Activated T-helper 2 cell treated with anti-CD3 and anti-CD28 coated beads, Interferon-gamma antibody, Interleukin-2, Interleukin-4, amounts not matched to agents 10 μg/mL and 5 μg/mL and 100 μg/mL, durations not matched to agents 14 hours and 24 hours and 36 hours (primary cell): ENCODE data around the gene FASTK. TPM values are rescaled to one million over a fixed set of nuclear protein-coding genes. Genes with fewer than 3 reads are reported as not detected.

ENCODE experiments used
- DNase-seq: peaks from one replicate; pipeline ENCODE4 v3.0.0; 2021; ENCODE audit warnings: low spot score
- H3K27ac Mint-ChIP-seq: one replicate; pipeline ENCODE4 v1.8.0; 2021; ENCODE audit warnings: mixed read lengths
- H3K27me3 Mint-ChIP-seq: one replicate; pipeline ENCODE4 v1.8.0; 2021; ENCODE audit warnings: low read depth, mixed read lengths
- H3K36me3 Mint-ChIP-seq: one replicate; pipeline ENCODE4 v1.8.0; 2021; ENCODE audit warnings: low read depth, mixed read lengths
- H3K4me1 Mint-ChIP-seq: one replicate; pipeline ENCODE4 v1.8.0; 2021; ENCODE audit warnings: low read depth, mixed read lengths
- H3K4me3 Mint-ChIP-seq: one replicate; pipeline ENCODE4 v1.8.0; 2021; ENCODE audit warnings: low read depth, mild to moderate bottlenecking, moderate library complexity, mixed read lengths
- H3K9me3 Mint-ChIP-seq: one replicate; pipeline ENCODE4 v1.8.0; 2021; ENCODE audit warnings: mixed read lengths
- intact Hi-C: fragments of 100-400 bp; cut with micrococcal nuclease; formaldehyde crosslinking; loops from one replicate; pipeline ENCODE4 v1.15.1; 2023
- total RNA-seq: library from RNA; stranded (reverse); gene quantifications from 2 replicates; pipeline ENCODE4 v1.2.3, GENCODE V29; 2022

The FASTK gene
- total RNA-seq, 1 donor from 2014 or later: 83.2 TPM

GRCh38 chr7:151123158-151123821 lies 42.7 kb upstream of the FASTK start:
- Mint-ChIP-seq H3K27me3 (no peaks in the 10 kb centered on the region), H3K27ac (no peak overlapping the region), H3K36me3 (peaks cover 13% of the 10 kb centered on the region), H3K4me3 (no peak overlapping the region), H3K9me3 (no peaks in the 10 kb centered on the region), H3K4me1 (no peaks in the 10 kb centered on the region)
- DNase-seq: no peak
- intact Hi-C loops: loop anchor here (5.0 kb wide), 1 partner anchor 109 kb away; the partner anchor contains the start of gene CHPF2

- DNase-seq: no peak
- Mint-ChIP-seq H3K27me3 (no peaks in the 10 kb centered on the region), H3K27ac (no peak overlapping the region), H3K4me1 (no peaks in the 10 kb centered on the region), H3K9me3 (no peaks in the 10 kb centered on the region), H3K36me3 (peaks cover 13% of the 10 kb centered on the region), H3K4me3 (no peak overlapping the region)
- intact Hi-C loops: loop anchor here (5.0 kb wide), 1 partner anchor 110 kb away; the partner anchor contains the start of gene CHPF2
These were observed 42.2 kb upstream of the FASTK start for GRCh38 chr7:151122796-151123157.

- Mint-ChIP-seq H3K27me3 (no peaks in the 10 kb centered on the region), H3K9me3 (no peaks in the 10 kb centered on the region), H3K4me1 (no peaks in the 10 kb centered on the region), H3K27ac (no peak overlapping the region), H3K4me3 (no peak overlapping the region), H3K36me3 (peaks cover 13% of the 10 kb centered on the region)
- intact Hi-C loops: loop anchor here (5.0 kb wide), 1 partner anchor 110 kb away; the partner anchor contains the start of gene CHPF2
- DNase-seq: no peak
These were observed 41.7 kb upstream of the FASTK start for GRCh38 chr7:151122276-151122675.

- Mint-ChIP-seq H3K27me3 (no peaks in the 10 kb centered on the region), H3K4me3 (no peak overlapping the region), H3K9me3 (no peaks in the 10 kb centered on the region), H3K36me3 (peaks cover 13% of the 10 kb centered on the region), H3K4me1 (no peaks in the 10 kb centered on the region), H3K27ac (no peak overlapping the region)
- intact Hi-C loops: loop anchor here (5.0 kb wide), 1 partner anchor 111 kb away; the partner anchor contains the start of gene CHPF2
- no peak for DNase-seq
These were observed 41.0 kb upstream of the FASTK start for GRCh38 chr7:151121380-151122170.

- Mint-ChIP-seq H3K4me1 (no peaks in the 10 kb centered on the region), H3K4me3 (no peak overlapping the region), H3K36me3 (peaks cover 13% of the 10 kb centered on the region), H3K27me3 (peaks cover 1% of the 10 kb centered on the region), H3K9me3 (no peaks in the 10 kb centered on the region), H3K27ac (no peak overlapping the region)
- intact Hi-C loops: loop anchor here (5.0 kb wide), 1 partner anchor 111 kb away; the partner anchor contains the start of gene CHPF2
- no peak for DNase-seq
These were observed 40.3 kb upstream of the FASTK start for GRCh38 chr7:151120896-151121295.

- Mint-ChIP-seq H3K4me1 (no peaks in the 10 kb centered on the region), H3K27me3 (peaks cover 4% of the 10 kb centered on the region), H3K36me3 (peaks cover 13% of the 10 kb centered on the region), H3K4me3 (no peak overlapping the region), H3K27ac (no peak overlapping the region), H3K9me3 (no peaks in the 10 kb centered on the region)
- no peak for DNase-seq
- intact Hi-C loops: loop anchor here (5.0 kb wide), 1 partner anchor 112 kb away; the partner anchor contains the start of gene CHPF2
These were observed 39.3 kb upstream of the FASTK start for GRCh38 chr7:151119902-151120301.

GRCh38 chr7:151119055-151119415 lies 38.4 kb upstream of the FASTK start:
- no peaks in the 10 kb centered on the region for H3K4me1 Mint-ChIP-seq
- intact Hi-C loops: no loop called here
- no peaks in the 10 kb centered on the region for H3K9me3 Mint-ChIP-seq
- H3K36me3 Mint-ChIP-seq: peaks cover 12% of the 10 kb centered on the region
- no peak overlapping the region for H3K4me3 Mint-ChIP-seq
- H3K27ac Mint-ChIP-seq: no peak overlapping the region
- no peak for DNase-seq
- H3K27me3 Mint-ChIP-seq: peaks cover 4% of the 10 kb centered on the region

- H3K27me3 Mint-ChIP-seq: peaks cover 4% of the 10 kb centered on the region
- no peaks in the 10 kb centered on the region for H3K9me3 Mint-ChIP-seq
- H3K27ac Mint-ChIP-seq: no peak overlapping the region
- no peak overlapping the region for H3K4me3 Mint-ChIP-seq
- H3K4me1 Mint-ChIP-seq: no peaks in the 10 kb centered on the region
- peaks cover 6% of the 10 kb centered on the region for H3K36me3 Mint-ChIP-seq
- intact Hi-C loops: no loop called here
- no peak for DNase-seq
These were observed 37.8 kb upstream of the FASTK start for GRCh38 chr7:151118108-151119054.

- DNase-seq: no peak
- Mint-ChIP-seq H3K36me3 (peaks cover 4% of the 10 kb centered on the region), H3K9me3 (no peaks in the 10 kb centered on the region), H3K27ac (no peak overlapping the region), H3K4me1 (no peaks in the 10 kb centered on the region), H3K27me3 (peaks cover 5% of the 10 kb centered on the region), H3K4me3 (no peak overlapping the region)
- intact Hi-C loops: no loop called here
These were observed 37.0 kb upstream of the FASTK start for GRCh38 chr7:151117565-151117964.

GRCh38 chr7:151116603-151117440 lies 36.2 kb upstream of the FASTK start:
- no peak for DNase-seq
- Mint-ChIP-seq H3K4me1 (no peaks in the 10 kb centered on the region), H3K9me3 (no peaks in the 10 kb centered on the region), H3K4me3 (no peak overlapping the region), H3K27ac (no peak overlapping the region), H3K27me3 (peaks cover 5% of the 10 kb centered on the region), H3K36me3 (peaks cover 4% of the 10 kb centered on the region)
- intact Hi-C loops: no loop called here

GRCh38 chr7:151115836-151116418 lies 35.3 kb upstream of the FASTK start:
- Mint-ChIP-seq H3K27me3 (peaks cover 5% of the 10 kb centered on the region), H3K4me1 (no peaks in the 10 kb centered on the region), H3K4me3 (peak overlapping the region; percentile 26), H3K9me3 (no peaks in the 10 kb centered on the region), H3K36me3 (peaks cover 4% of the 10 kb centered on the region), H3K27ac (no peak overlapping the region)
- intact Hi-C loops: no loop called here
- DNase-seq: no peak
